HEK293 (cell line): Measurements from ENCODE around the gene IPO9.
A peak's percentile ranks its signal among the peaks of the same experiment; 100 is the strongest.

ENCODE experiments used
- IKZF3 ChIP-seq: fragments of 450-650 bp; IDR thresholded peaks from 2 replicates; pipeline ENCODE4 v1.5.0; 2018; ENCODE audit warnings: missing biosample characterization, mild to moderate bottlenecking, missing genetic modification characterization, moderate library complexity
- KLF7 ChIP-seq: fragments of 450-650 bp; formaldehyde crosslinking; IDR thresholded peaks from 2 replicates; pipeline ENCODE4 v1.5.1; 2016; ENCODE audit warnings: missing biosample characterization, missing genetic modification characterization, borderline replicate concordance
- SCRT2 ChIP-seq: fragments of 450-650 bp; formaldehyde crosslinking; IDR thresholded peaks from 2 replicates; pipeline ENCODE4 v1.5.1; 2016; ENCODE audit warnings: missing biosample characterization, missing genetic modification characterization
- ZFP69B ChIP-seq: fragments of 450-650 bp; formaldehyde crosslinking; IDR thresholded peaks from 2 replicates; pipeline ENCODE4 v1.5.1; 2016; ENCODE audit warnings: missing biosample characterization, missing genetic modification characterization
- ZNF184 ChIP-seq: fragments of 450-650 bp; IDR thresholded peaks from 2 replicates; pipeline ENCODE4 v1.5.1; 2018; ENCODE audit warnings: missing biosample characterization, mild to moderate bottlenecking, missing genetic modification characterization
- ZNF24 ChIP-seq: fragments of 450-650 bp; formaldehyde crosslinking; IDR thresholded peaks from 2 replicates; pipeline ENCODE4 v1.5.1; 2016; ENCODE audit warnings: missing biosample characterization, missing genetic modification characterization
- ZNF292 ChIP-seq: fragments of 450-650 bp; formaldehyde crosslinking; IDR thresholded peaks from 2 replicates; pipeline ENCODE4 v1.5.1; 2016; ENCODE audit warnings: low read depth, missing biosample characterization, missing genetic modification characterization, borderline replicate concordance
- ZNF629 ChIP-seq: fragments of 450-650 bp; formaldehyde crosslinking; IDR thresholded peaks from 2 replicates; pipeline ENCODE4 v1.5.1; 2017; ENCODE audit warnings: missing biosample characterization, missing genetic modification characterization
- TF ChIP-seq, protein P1 (sequence below): fragments of 450-650 bp; formaldehyde crosslinking; IDR thresholded peaks from 2 replicates; pipeline ENCODE4 v1.5.1; 2016; ENCODE audit warnings: missing biosample characterization, missing genetic modification characterization
- TF ChIP-seq, protein P2 (sequence below): fragments of 450-650 bp; formaldehyde crosslinking; IDR thresholded peaks from 2 replicates; pipeline ENCODE4 v1.5.1; 2016; ENCODE audit warnings: missing biosample characterization, missing genetic modification characterization, borderline replicate concordance
- TF ChIP-seq, protein P3 (sequence below): fragments of 450-650 bp; formaldehyde crosslinking; IDR thresholded peaks from 2 replicates; pipeline ENCODE4 v1.5.1; 2016; ENCODE audit warnings: missing biosample characterization, missing genetic modification characterization
- TF ChIP-seq, protein P4 (sequence below): fragments of 450-650 bp; formaldehyde crosslinking; IDR thresholded peaks from 2 replicates; pipeline ENCODE4 v1.5.1; 2016; ENCODE audit warnings: missing biosample characterization, missing genetic modification characterization
- TF ChIP-seq, protein P5 (sequence below): fragments of 450-650 bp; IDR thresholded peaks from 2 replicates; pipeline ENCODE4 v1.5.1; 2018; ENCODE audit warnings: missing biosample characterization, mild to moderate bottlenecking, missing genetic modification characterization
- TF ChIP-seq, protein P6 (sequence below): IDR thresholded peaks from 2 replicates; pipeline ENCODE4 v1.6.1; 2011; ENCODE audit warnings: mild to moderate bottlenecking, low read depth, low read length, borderline replicate concordance
- TF ChIP-seq, protein P7 (sequence below): fragments of 450-650 bp; formaldehyde crosslinking; IDR thresholded peaks from 2 replicates; pipeline ENCODE4 v1.5.1; 2016; ENCODE audit warnings: missing biosample characterization, missing genetic modification characterization
- TF ChIP-seq, protein P8 (sequence below): fragments of 450-650 bp; formaldehyde crosslinking; IDR thresholded peaks from 2 replicates; pipeline ENCODE4 v1.5.1; 2016; ENCODE audit warnings: missing biosample characterization, missing genetic modification characterization

IPO9 gene

DNA sequence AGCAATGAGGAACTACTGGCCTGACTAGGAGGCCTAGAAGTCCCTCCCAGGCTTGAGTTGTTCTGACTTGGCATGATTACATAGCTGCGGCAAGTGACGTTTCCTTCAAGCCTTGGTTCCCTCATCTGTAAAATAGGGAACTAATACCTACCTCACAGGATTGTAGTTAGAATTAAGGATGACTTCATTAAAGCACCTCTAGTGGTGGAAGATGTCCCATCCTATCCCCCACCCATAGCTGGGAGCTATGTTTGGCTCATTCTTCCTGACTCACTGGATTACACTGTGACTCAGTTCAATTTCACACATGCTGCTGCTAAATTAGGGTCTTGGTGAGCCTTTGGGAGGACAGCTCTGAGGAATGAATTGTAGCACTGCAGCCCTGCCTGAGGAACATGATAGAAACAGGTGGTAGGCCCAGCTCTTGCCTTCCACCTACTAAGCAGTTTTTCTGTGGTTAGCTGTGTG lies 53.7 kb downstream of the IPO9 start (continued):
- TF ChIP-seq, protein P1, sequence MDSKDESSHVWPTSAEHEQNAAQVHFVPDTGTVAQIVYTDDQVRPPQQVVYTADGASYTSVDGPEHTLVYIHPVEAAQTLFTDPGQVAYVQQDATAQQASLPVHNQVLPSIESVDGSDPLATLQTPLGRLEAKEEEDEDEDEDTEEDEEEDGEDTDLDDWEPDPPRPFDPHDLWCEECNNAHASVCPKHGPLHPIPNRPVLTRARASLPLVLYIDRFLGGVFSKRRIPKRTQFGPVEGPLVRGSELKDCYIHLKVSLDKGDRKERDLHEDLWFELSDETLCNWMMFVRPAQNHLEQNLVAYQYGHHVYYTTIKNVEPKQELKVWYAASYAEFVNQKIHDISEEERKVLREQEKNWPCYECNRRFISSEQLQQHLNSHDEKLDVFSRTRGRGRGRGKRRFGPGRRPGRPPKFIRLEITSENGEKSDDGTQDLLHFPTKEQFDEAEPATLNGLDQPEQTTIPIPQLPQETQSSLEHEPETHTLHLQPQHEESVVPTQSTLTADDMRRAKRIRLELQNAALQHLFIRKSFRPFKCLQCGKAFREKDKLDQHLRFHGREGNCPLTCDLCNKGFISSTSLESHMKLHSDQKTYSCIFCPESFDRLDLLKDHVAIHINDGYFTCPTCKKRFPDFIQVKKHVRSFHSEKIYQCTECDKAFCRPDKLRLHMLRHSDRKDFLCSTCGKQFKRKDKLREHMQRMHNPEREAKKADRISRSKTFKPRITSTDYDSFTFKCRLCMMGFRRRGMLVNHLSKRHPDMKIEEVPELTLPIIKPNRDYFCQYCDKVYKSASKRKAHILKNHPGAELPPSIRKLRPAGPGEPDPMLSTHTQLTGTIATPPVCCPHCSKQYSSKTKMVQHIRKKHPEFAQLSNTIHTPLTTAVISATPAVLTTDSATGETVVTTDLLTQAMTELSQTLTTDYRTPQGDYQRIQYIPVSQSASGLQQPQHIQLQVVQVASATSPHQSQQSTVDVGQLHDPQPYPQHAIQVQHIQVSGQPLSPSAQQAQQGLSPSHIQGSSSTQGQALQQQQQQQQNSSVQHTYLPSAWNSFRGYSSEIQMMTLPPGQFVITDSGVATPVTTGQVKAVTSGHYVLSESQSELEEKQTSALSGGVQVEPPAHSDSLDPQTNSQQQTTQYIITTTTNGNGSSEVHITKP (tag by site-specific recombination) = no peak
- peak; percentile 71 for TF ChIP-seq ZNF629 (tag by site-specific recombination)
- TF ChIP-seq, protein P2, sequence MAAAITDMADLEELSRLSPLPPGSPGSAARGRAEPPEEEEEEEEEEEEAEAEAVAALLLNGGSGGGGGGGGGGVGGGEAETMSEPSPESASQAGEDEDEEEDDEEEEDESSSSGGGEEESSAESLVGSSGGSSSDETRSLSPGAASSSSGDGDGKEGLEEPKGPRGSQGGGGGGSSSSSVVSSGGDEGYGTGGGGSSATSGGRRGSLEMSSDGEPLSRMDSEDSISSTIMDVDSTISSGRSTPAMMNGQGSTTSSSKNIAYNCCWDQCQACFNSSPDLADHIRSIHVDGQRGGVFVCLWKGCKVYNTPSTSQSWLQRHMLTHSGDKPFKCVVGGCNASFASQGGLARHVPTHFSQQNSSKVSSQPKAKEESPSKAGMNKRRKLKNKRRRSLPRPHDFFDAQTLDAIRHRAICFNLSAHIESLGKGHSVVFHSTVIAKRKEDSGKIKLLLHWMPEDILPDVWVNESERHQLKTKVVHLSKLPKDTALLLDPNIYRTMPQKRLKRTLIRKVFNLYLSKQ (tag by site-specific recombination) = no peak
- TF ChIP-seq ZNF24 = no peak
- peak; percentile 59; the same call in 1 of the 2 replicates for TF ChIP-seq SCRT2 (tag by site-specific recombination)
- TF ChIP-seq ZNF292 = no peak
- no peak for TF ChIP-seq KLF7 (tag by site-specific recombination)
- TF ChIP-seq, protein P3, sequence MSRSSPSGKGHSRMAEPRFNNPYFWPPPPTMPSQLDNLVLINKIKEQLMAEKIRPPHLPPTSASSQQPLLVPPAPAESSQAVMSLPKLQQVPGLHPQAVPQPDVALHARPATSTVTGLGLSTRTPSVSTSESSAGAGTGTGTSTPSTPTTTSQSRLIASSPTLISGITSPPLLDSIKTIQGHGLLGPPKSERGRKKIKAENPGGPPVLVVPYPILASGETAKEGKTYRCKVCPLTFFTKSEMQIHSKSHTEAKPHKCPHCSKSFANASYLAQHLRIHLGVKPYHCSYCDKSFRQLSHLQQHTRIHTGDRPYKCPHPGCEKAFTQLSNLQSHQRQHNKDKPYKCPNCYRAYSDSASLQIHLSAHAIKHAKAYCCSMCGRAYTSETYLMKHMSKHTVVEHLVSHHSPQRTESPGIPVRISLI (tag by site-specific recombination) = no peak
- peak; percentile 43; the same call in 1 of the 2 replicates for TF ChIP-seq ZNF184
- TF ChIP-seq, protein P4, sequence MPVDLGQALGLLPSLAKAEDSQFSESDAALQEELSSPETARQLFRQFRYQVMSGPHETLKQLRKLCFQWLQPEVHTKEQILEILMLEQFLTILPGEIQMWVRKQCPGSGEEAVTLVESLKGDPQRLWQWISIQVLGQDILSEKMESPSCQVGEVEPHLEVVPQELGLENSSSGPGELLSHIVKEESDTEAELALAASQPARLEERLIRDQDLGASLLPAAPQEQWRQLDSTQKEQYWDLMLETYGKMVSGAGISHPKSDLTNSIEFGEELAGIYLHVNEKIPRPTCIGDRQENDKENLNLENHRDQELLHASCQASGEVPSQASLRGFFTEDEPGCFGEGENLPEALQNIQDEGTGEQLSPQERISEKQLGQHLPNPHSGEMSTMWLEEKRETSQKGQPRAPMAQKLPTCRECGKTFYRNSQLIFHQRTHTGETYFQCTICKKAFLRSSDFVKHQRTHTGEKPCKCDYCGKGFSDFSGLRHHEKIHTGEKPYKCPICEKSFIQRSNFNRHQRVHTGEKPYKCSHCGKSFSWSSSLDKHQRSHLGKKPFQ = no peak
- TF ChIP-seq, protein P5, sequence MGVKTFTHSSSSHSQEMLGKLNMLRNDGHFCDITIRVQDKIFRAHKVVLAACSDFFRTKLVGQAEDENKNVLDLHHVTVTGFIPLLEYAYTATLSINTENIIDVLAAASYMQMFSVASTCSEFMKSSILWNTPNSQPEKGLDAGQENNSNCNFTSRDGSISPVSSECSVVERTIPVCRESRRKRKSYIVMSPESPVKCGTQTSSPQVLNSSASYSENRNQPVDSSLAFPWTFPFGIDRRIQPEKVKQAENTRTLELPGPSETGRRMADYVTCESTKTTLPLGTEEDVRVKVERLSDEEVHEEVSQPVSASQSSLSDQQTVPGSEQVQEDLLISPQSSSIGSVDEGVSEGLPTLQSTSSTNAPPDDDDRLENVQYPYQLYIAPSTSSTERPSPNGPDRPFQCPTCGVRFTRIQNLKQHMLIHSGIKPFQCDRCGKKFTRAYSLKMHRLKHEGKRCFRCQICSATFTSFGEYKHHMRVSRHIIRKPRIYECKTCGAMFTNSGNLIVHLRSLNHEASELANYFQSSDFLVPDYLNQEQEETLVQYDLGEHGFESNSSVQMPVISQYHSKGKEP (tag by site-specific recombination) = no peak
- TF ChIP-seq, protein P6, sequence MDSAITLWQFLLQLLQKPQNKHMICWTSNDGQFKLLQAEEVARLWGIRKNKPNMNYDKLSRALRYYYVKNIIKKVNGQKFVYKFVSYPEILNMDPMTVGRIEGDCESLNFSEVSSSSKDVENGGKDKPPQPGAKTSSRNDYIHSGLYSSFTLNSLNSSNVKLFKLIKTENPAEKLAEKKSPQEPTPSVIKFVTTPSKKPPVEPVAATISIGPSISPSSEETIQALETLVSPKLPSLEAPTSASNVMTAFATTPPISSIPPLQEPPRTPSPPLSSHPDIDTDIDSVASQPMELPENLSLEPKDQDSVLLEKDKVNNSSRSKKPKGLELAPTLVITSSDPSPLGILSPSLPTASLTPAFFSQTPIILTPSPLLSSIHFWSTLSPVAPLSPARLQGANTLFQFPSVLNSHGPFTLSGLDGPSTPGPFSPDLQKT = no peak
- TF ChIP-seq IKZF3 (tag by site-specific recombination) = no peak
- TF ChIP-seq, protein P7, sequence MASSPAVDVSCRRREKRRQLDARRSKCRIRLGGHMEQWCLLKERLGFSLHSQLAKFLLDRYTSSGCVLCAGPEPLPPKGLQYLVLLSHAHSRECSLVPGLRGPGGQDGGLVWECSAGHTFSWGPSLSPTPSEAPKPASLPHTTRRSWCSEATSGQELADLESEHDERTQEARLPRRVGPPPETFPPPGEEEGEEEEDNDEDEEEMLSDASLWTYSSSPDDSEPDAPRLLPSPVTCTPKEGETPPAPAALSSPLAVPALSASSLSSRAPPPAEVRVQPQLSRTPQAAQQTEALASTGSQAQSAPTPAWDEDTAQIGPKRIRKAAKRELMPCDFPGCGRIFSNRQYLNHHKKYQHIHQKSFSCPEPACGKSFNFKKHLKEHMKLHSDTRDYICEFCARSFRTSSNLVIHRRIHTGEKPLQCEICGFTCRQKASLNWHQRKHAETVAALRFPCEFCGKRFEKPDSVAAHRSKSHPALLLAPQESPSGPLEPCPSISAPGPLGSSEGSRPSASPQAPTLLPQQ (tag by site-specific recombination) = no peak
- no peak for TF ChIP-seq ZFP69B (tag by site-specific recombination)
- TF ChIP-seq, protein P8, sequence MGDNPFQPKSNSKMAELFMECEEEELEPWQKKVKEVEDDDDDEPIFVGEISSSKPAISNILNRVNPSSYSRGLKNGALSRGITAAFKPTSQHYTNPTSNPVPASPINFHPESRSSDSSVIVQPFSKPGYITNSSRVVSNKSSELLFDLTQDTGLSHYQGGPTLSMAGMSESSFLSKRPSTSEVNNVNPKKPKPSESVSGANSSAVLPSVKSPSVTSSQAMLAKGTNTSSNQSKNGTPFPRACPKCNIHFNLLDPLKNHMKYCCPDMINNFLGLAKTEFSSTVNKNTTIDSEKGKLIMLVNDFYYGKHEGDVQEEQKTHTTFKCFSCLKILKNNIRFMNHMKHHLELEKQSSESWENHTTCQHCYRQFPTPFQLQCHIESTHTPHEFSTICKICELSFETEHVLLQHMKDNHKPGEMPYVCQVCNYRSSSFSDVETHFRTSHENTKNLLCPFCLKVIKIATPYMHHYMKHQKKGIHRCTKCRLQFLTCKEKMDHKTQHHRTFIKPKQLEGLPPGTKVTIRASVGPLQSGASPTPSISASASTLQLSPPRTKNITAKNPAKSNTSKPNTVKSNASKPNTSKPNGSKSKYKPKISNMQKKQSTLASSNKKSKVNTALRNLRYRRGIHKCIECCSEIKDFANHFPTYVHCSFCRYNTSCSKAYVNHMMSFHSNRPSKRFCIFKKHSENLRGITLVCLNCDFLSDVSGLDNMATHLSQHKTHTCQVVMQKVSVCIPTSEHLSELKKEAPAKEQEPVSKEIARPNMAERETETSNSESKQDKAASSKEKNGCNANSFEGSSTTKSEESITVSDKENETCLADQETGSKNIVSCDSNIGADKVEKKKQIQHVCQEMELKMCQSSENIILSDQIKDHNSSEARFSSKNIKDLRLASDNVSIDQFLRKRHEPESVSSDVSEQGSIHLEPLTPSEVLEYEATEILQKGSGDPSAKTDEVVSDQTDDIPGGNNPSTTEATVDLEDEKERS (tag by site-specific recombination) = no peak
